Gastrocnemius medialis (tissue), 4 donors: ENCODE data around the gene HYPK.

Experiments used
- CTCF ChIP-seq, 5 experiments: fragments of 450-650 bp in 3 of 5; fragments of 200-600 bp in 2 of 5; sonication (generic) in 2 of 5; IDR thresholded peaks in 4 of 5; conservative IDR thresholded peaks in 1 of 5; 1 replicate in 4 of 5; 2 replicates in 1 of 5; pipeline ENCODE4 v1.5.1; 2016 to 2019; ENCODE audit warnings: antibody characterized with exemption in 5 of 5, mild to moderate bottlenecking in 3 of 5, moderate library complexity in 3 of 5
- POLR2A ChIP-seq, 2 donors: fragments of 450-650 bp; IDR thresholded peaks; one replicate each; pipeline ENCODE4 v1.6.1; 2017; ENCODE audit warnings: antibody characterized with exemption in 2 of 2, mild to moderate bottlenecking in 2 of 2, moderate library complexity in 2 of 2

GRCh38 chr15:43808960-43809678, 8.7 kb downstream of the HYPK start:
- TF ChIP-seq POLR2A (IDR thresholded peaks at IDR 0.05) (no peak), CTCF (IDR thresholded peaks at IDR 0.05 in 4 of 5, conservative IDR thresholded peaks at IDR 0.05 in 1 of 5) (no peak)
